GM19023 (cell line): Measurements from ENCODE around the gene CMYA5.
"Not testable (repeated sequence)": the region's sequence is repeated elsewhere in the genome, so short reads cannot be mapped to it uniquely, and the experiment has no call there.

Source experiments
- ATAC-seq: cut with Tn5 transposase; IDR thresholded peaks from one replicate; pipeline ENCODE4 v1.9.1; 2021; ENCODE audit warnings: mild to moderate bottlenecking, moderate library complexity; ENCODE audit not compliant: unreplicated experiment

Gene CMYA5

DNA sequence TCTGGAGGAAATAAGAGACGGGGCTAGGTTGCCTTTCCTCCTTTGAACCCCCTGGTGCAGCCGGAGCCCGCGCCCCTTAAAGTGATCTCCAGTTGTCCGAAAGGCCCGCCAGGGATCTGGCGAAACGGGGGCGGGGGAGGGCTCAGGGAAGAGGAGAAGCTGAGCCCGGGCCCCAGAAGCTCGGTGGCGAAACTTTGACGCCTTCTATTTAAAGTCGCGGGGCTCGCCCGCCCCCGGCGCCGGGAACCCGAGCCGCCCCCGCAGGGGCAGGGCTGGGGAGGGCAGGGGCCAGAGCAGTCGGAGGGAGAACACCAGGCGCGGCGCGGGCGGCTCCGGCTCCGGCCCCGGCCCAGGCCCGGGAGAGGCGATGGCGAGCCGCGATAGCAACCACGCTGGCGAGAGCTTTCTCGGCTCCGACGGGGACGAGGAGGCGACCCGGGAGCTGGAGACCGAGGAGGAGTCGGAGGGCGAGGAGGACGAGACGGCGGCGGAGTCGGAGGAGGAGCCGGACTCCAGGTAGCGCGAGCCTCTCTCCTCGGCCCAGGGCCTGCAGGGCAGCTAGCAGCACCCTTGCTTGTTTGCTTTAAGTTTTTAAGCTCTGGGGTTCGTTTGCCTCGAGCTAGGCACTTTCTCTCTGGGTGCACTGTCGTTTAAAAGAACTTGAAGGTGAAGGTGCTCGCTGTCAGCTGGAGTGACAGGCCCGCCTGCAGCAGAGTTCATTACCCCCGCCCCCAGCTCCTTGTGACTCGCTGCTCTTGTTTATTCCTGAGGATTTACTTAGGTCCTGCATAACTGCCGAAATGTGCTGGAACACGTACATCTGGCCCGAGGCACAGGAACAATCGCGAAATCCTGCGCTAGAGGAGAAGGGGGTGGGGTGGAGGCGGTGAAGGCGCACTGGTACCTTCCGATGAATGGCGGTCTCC, at the start of gene CMYA5:
TSS of gene CMYA5 (plus strand) at position 296 of the 926 bp plus-strand sequence. CDS start at position 368, 72 bp downstream.
- no peak for ATAC-seq

DNA sequence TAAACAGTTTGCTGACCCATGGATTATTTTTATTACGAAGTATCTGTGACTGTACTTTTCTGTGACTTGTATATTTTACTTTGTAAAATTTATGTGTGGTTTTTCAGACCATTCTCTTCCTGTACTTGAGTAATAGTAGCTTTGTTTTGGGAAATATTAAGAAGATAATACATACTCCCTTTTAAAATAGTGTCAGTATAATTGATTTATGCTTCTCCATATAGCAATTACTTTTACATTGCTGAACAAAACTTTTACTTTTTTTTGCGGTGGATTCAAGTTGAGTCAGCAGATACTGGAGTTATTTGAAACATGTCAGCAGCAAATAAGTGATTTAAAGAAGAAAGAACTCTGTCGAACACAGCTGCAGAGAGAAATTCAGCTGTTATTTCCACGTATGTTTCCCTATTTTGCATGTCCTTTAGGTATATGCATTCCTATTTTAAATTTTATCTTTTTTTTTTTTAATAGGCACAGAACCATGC, 49.0 kb upstream of the CMYA5 start:
- no peak for ATAC-seq

GRCh38 chr5:79641414-79641813, 48.2 kb upstream of the CMYA5 start:
- ATAC-seq, result no peak

DNA sequence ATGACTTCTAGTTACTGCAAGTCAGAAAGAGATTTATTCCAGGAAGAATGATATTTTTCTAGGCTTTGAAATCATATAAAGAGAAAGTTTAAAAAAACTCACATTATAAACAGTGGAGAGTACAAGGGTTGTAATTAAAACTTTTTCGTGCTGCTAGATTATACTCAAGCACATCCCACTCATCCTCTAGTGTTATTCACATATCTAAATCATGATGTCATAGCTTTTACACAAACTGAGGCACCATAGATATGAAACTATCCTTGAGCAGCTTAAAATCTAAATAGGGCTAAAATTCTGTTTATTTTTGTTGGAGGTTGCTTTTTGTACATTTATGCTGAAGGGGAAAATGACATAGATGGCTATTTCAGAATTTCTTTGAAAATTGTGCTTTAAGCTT, 47.4 kb upstream of the CMYA5 start:
- no peak for ATAC-seq

DNA sequence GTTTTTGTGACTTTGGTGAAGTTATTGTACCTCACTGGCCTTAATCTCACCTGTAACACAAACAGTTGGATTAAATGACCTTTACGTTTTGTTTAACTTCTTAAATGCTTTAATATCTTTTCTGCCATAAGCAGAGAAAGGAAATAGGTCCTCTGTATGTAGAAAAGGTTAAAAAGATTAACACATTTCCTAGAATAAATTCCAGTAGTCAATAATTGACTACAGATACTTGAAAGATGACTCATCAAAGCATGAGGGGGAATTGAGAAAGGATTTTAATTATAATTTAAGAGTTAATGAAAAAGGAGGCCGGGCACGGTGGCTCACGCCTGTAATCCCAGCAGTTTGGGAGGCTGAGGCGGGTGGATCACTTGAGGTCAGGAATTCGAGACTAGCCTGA, 35.8 kb upstream of the CMYA5 start:
- ATAC-seq, result no peak

DNA sequence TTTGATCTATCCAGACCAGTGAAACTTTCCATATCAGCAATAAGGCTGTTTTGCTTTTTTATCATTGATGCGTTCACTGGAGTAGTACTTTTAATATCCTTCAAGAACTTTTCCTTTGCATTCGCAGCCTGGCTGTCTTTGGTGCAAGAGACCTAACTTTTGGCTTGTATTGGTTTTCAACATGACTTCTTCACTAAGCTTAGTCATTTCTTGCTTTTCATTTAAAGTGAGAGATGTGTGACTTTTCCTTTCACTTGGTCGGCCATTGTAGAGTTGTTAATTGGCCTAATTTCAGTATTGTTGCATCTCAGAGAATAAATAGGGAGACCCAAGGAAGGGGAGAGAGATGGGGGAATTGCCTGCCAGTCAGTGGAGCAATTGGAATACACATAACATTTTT, 26.4 kb upstream of the CMYA5 start:
- ATAC-seq, result no peak

- ATAC-seq, result no peak
These were observed 22.9 kb upstream of the CMYA5 start for GRCh38 chr5:79666758-79667157.

- no peak for ATAC-seq
These were observed 17.2 kb upstream of the CMYA5 start for GRCh38 chr5:79672392-79672791.

- ATAC-seq, result not testable (repeated sequence)
These were observed 13.3 kb upstream of the CMYA5 start for GRCh38 chr5:79676354-79676753.

- not testable (repeated sequence) for ATAC-seq
These were observed 7.5 kb upstream of the CMYA5 start for GRCh38 chr5:79682102-79682501.

GRCh38 chr5:79684782-79685181, 4.9 kb upstream of the CMYA5 start:
- no peak for ATAC-seq

- ATAC-seq, result no peak
These were observed 4.0 kb upstream of the CMYA5 start for GRCh38 chr5:79685627-79686026.

- ATAC-seq, result no peak
These were observed 2.8 kb upstream of the CMYA5 start for GRCh38 chr5:79686799-79687198.

GRCh38 chr5:79687889-79688288, 1.7 kb upstream of the CMYA5 start:
- no peak for ATAC-seq

DNA sequence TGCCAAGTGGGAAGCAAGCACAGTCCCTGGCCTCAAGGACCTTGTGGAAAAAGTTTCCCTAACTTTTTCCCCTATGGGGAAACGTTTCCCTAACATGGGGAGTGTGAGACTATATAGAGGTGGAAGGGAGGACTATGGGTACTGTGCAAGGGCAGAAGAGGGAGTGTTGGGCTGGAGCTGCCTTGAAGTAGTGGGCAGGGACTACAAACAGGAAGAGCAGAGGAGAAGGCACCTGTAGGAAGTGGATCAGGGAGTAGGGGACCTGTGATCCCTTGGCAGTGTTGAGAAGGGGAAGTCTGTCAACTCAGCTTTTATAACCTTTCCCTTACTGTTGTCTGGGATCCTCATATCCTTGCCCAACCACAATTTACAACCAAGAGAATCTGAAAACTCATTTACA, 1.4 kb downstream of the CMYA5 start:
- no peak for ATAC-seq

- ATAC-seq, result no peak
These were observed 3.0 kb downstream of the CMYA5 start for GRCh38 chr5:79692596-79692995.

GRCh38 chr5:79694183-79694582, 4.5 kb downstream of the CMYA5 start:
- no peak for ATAC-seq

DNA sequence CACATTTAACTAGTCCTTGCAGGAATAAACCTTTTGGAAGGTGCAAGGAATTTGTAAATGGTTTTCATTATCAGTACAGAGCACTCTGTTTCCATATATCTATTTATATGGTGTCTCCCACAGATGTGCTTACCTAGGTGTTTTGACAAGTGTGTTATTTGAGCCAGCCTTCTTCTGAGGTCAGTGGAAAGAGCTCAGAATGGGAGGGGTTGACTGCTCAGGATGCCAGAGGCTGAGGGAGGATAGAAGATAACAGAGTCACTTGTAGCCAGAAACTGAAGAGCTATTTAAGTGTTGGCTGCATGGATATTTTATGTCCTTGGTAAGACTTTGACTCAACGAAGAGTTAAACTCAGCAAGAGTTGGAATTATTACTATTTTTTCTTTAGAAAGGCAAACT, 5.0 kb downstream of the CMYA5 start:
- ATAC-seq, result no peak

DNA sequence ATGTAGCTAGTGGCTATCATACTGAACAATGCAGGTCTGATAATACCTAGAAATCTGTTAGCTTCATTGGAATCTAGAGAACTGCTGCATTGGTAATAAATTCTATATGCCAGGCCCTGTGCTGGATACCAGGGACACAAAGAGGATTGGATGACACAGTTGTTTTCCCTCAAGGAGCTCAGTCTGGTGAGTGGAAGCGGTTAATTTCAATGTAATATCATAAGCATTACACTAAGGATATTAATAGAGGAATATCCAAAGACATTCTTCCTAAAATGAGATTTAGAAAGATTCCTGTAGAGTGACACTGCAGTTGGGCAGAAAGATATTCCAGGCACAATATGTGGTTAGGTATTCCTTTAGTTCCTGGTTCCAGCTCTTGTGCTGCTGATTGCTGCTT, 5.9 kb downstream of the CMYA5 start:
- ATAC-seq, result no peak

- no peak for ATAC-seq
These were observed 7.9 kb downstream of the CMYA5 start for GRCh38 chr5:79697222-79698170.

DNA sequence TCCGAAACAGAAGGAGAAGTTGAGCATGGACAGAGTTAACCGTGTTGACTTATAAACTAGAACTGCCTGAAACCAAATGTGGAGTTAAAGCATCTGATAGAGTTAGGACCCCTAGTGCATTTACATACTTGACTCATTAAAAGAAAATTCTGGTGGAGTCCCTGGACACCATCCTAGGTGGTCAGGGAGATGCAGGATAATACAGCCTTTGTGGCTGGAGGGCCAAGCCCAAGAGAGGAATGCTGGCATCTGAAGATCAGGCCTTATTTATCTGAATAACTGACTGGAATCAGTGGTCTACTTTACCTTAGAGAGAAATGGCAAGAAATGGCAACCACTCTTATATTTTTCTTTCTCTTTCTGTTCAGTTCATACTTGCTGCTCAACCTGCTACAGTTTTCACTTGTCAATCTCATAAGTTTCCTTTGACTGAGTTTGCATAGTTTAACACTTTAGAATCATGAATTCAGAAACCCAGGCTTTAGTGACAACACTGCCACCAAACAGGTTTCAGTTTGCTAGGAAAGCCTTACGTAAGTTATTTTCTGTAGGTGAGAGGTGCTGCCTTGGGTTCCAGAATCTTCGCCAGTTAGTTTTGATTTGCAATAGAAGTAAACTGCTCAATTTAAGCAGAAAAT, 10.2 kb downstream of the CMYA5 start:
- peak; percentile 84 for ATAC-seq
